Gastrocnemius medialis (tissue), 4 donors: ENCODE data around the gene PCED1B.

Source experiments
- POLR2A ChIP-seq, 2 donors: fragments of 450-650 bp; IDR thresholded peaks; one replicate each; pipeline ENCODE4 v1.6.1; 2017; ENCODE audit warnings: antibody characterized with exemption in 2 of 2, mild to moderate bottlenecking in 2 of 2, moderate library complexity in 2 of 2
- TF ChIP-seq, protein P1 (sequence below), 5 experiments: fragments of 450-650 bp in 3 of 5; fragments of 200-600 bp in 2 of 5; sonication (generic) in 2 of 5; IDR thresholded peaks in 4 of 5; conservative IDR thresholded peaks in 1 of 5; 1 replicate in 4 of 5; 2 replicates in 1 of 5; pipeline ENCODE4 v1.5.1; 2016 to 2019; ENCODE audit warnings: antibody characterized with exemption in 5 of 5, mild to moderate bottlenecking in 3 of 5, moderate library complexity in 3 of 5

DNA sequence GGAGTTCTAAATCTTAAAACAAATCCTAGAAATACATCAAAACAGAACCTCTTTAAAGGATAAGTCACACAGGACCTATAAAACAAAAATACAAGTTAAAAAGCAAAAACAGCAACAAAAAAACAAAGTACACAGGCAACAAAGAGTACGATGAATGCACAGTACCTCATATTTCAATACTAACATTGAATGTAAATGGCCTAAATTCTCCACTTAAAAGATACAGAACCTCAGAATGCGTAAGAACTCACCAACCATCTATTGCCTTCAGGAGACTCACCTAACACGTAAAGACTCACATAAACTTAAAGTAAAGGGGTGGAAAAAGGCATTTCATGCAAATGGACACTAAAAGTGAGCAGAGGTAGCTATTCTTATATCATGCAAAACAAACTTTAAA is 172.5 kb downstream of the PCED1B start:
- TF ChIP-seq, protein P1, sequence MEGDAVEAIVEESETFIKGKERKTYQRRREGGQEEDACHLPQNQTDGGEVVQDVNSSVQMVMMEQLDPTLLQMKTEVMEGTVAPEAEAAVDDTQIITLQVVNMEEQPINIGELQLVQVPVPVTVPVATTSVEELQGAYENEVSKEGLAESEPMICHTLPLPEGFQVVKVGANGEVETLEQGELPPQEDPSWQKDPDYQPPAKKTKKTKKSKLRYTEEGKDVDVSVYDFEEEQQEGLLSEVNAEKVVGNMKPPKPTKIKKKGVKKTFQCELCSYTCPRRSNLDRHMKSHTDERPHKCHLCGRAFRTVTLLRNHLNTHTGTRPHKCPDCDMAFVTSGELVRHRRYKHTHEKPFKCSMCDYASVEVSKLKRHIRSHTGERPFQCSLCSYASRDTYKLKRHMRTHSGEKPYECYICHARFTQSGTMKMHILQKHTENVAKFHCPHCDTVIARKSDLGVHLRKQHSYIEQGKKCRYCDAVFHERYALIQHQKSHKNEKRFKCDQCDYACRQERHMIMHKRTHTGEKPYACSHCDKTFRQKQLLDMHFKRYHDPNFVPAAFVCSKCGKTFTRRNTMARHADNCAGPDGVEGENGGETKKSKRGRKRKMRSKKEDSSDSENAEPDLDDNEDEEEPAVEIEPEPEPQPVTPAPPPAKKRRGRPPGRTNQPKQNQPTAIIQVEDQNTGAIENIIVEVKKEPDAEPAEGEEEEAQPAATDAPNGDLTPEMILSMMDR (IDR thresholded peaks at IDR 0.05 in 4 of 5, conservative IDR thresholded peaks at IDR 0.05 in 1 of 5): no peak
- no peak for TF ChIP-seq POLR2A (IDR thresholded peaks at IDR 0.05)
